Stomach smooth muscle (tissue), 2 donors: ENCODE measurements around the gene C1QTNF2.

Experiments used
- H3K27ac ChIP-seq: one replicate; pipeline ENCODE4 v1.7.0; 2013; ENCODE audit warnings: mild to moderate bottlenecking, low read length, inconsistent platforms
- H3K27me3 ChIP-seq, 2 donors: one replicate each; pipeline ENCODE4 v1.7.0; 2013; ENCODE audit warnings: low read length in 2 of 2; ENCODE audit not compliant: insufficient read depth in 2 of 2, control insufficient read depth in 1 of 2
- H3K36me3 ChIP-seq, 2 donors: one replicate each; pipeline ENCODE4 v1.7.0; 2013; ENCODE audit warnings: low read length in 2 of 2; ENCODE audit not compliant: control insufficient read depth in 2 of 2, insufficient read depth in 2 of 2
- H3K4me1 ChIP-seq: one replicate; pipeline ENCODE4 v1.7.0; 2013; ENCODE audit warnings: low read length; ENCODE audit not compliant: control insufficient read depth, insufficient read depth
- H3K4me3 ChIP-seq, 2 donors: one replicate each; pipeline ENCODE4 v1.7.0; 2013; ENCODE audit warnings: low read length in 2 of 2
- H3K9ac ChIP-seq, 2 donors: one replicate each; pipeline ENCODE4 v1.7.0; 2013; ENCODE audit warnings: low read length in 2 of 2, mild to moderate bottlenecking in 1 of 2
- H3K9me3 ChIP-seq, 2 donors: one replicate each; pipeline ENCODE4 v1.7.0; 2013; ENCODE audit warnings: low read length in 2 of 2; ENCODE audit not compliant: control insufficient read depth in 2 of 2
- donor health status: healthy.
- donor health status: Pancreatic carcinoma.

The C1QTNF2 gene

DNA sequence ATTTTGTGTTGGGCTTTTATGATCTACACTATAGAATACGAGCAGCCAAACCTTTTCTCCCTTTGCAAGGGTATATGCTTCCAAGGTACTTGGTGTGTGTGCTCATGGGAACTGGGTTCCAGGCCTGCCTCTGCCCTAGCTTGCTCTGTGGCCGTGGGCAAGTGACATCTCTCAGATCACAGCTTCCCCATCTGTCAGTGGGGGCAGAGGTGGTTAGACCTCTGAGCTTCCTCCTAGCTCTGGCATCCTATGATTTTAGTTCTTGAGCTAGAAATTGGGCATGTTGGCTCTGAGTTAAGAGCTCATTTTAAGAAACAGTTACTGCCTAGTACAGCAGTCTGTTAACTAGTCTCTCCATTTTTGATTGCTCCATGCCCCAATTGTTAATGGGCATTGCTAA, 45.5 kb downstream of the C1QTNF2 start:
- no peak overlapping the region for H3K27ac ChIP-seq
- H3K4me1 ChIP-seq, result no peaks in the 10 kb centered on the region
- H3K9me3 ChIP-seq, result no peaks in the 10 kb centered on the region
- H3K9ac ChIP-seq, result no peak overlapping the region
- H3K36me3 ChIP-seq, result no peaks in the 10 kb centered on the region
- H3K27me3 ChIP-seq, result peaks cover 0 to 3% of the 10 kb centered on the region in 2 donors
- no peak overlapping the region for H3K4me3 ChIP-seq

DNA sequence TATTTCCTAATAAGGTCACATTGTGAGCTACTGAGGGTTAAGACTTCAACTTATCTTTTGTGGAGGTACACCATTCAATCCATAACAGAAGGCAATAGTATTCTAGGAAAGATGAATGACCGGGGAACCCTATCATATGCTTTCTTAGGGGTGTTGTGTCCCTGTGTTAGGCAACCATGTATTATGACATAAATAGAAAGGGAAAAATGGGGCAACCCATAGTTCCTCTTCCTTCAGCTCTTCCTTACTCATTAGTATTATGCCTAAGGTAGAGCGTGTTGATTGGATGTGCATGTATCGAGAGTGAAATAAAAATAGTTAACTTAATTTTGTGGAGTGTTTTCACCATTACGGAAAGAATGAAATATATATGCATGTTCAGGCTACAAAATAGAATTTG, 52.0 kb downstream of the C1QTNF2 start:
- no peaks in the 10 kb centered on the region for H3K9me3 ChIP-seq
- no peaks in the 10 kb centered on the region for H3K36me3 ChIP-seq
- H3K4me3 ChIP-seq, result no peak overlapping the region
- H3K27me3 ChIP-seq, result peaks cover 0 to 3% of the 10 kb centered on the region in 2 donors
- H3K9ac ChIP-seq, result no peak overlapping the region
- no peak overlapping the region for H3K27ac ChIP-seq
- no peaks in the 10 kb centered on the region for H3K4me1 ChIP-seq

DNA sequence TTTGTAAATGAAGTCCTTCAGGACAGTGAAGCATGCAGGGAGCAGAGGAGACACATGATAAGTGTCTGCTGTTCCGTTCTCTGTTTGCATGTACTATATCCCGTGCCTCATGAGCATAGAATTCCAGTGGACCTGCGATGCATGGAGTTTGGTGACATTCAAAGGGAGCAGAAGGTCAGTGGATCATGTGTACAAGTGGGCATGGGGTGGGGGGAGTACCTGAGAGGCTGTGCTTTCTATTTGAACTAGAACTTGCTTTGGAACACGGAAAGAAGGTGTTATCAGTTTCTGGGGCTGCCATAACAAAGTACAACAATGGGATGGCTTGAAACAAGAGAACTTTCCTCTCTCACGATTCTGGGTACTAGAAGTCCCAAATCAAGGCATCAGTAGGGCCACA, 53.0 kb downstream of the C1QTNF2 start:
- Histone ChIP-seq H3K4me1 (peaks cover 5% of the 10 kb centered on the region), H3K27ac (no peak overlapping the region), H3K9ac (no peak overlapping the region), H3K4me3 (no peak overlapping the region), H3K27me3 (peaks cover 4 to 11% of the 10 kb centered on the region in 2 donors), H3K36me3 (no peaks in the 10 kb centered on the region), H3K9me3 (no peaks in the 10 kb centered on the region)

DNA sequence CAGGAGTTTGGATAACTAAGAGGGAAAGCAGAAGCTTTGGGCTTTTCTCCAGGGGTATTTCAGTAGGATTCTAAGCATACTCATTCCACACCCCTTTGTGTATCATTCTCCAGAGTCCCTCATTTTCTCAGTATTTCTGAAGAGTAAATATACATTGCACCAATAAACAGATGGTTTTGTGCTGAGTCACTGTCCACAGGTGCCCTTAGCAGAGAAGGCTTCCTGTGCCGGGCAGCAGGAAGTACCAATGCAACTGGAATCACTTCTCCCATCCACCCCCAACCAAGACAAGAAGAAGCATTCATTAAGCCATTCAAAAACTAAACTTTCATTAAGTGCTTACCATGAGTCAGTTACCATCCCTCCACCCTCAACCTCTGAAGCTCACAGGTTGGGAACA, 54.5 kb downstream of the C1QTNF2 start:
- peaks cover 14% of the 10 kb centered on the region for H3K4me1 ChIP-seq
- H3K36me3 ChIP-seq, result no peaks in the 10 kb centered on the region
- H3K9me3 ChIP-seq, result no peaks in the 10 kb centered on the region
- H3K27ac ChIP-seq, result no peak overlapping the region
- peaks cover 6 to 18% of the 10 kb centered on the region in 2 donors for H3K27me3 ChIP-seq
- no peak overlapping the region for H3K4me3 ChIP-seq
- no peak overlapping the region for H3K9ac ChIP-seq

DNA sequence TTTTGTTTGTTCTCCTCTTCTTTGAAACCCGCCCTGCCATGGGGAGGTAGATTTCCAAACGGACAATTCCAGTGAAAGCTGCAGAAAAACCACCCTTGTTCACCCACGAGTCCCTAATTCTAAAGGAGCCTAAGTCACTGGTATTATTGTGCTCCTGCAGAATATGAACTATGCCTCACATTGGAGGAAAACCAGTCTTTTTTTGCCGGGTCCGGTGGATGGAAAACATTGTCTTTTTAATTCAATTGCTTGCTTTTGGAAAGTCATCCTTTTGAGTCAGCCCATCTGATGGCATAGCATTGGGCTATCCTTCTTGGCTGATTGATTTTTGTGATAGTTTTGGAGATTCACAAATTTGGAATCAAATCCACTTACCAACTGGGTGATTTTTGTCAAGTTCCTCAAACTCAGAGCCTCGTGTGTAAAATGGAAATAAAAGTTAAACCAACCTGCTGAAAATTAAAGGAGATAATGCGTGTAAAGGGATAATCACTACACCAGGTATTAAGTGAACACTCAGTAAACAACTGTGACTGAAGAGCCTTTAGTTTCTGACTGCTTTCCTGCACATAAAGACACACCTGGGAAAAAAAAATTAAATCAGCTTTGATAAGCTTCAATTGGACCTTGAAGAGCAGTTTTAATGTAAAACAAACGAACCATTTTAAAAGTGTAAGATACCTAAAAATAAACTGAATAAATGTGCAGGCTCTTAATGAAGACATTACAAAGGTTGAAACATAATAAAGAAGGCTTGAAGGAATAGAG, 57.3 kb downstream of the C1QTNF2 start:
- Histone ChIP-seq H3K36me3 (no peaks in the 10 kb centered on the region), H3K27ac (no peak overlapping the region), H3K9ac (no peak overlapping the region), H3K4me3 (peak overlapping the region; percentile 54 to 75), H3K9me3 (no peaks in the 10 kb centered on the region), H3K27me3 (peaks cover 11 to 20% of the 10 kb centered on the region in 2 donors), H3K4me1 (peaks cover 14% of the 10 kb centered on the region)

DNA sequence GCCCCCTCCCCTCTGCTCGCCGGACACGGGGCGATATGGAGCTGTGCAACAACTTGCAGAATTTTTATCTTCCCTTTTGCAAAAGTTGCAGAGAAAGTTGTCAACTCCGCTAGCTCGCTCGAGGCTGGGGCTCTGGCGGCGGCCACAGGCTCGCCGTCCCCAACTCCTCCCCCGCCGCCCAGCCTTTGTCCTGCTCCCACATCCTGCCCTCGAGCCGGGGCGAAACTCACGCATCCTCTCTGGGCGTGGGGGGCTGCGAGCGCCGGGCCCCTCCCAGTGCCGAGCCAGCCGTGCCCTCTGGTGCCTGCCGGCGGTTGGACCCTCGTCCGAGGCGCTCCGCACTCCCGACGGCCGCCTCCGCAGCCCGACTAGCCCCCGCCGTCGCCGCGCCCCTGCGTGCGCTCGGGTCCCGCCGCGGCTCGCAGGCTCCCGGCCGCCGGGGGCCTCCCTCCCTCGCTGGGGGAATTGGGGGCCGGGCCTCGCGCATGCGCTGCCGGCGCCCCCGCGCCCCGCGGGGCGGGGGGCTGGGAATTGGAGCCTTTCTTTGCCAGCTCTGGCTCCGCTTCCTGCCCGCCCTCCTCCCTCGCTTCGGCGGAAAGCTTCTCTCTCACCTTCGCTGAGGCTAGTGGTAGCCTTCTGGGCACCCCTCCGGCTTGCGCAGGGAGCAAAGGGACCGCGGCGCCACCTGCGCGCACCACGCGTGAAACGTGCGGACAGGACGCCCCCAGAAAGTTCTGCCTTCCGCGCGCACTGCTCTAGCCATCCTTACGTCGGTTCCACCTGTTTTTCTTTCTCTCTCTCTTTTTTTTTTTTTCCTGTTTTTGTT, 58.1 kb downstream of the C1QTNF2 start, which contains the start of gene CCNJL:
Gene CCNJL (minus strand): TSS at position 431 of the 826 bp plus-strand sequence. CDS start 641 bp downstream, outside the sequence.
- no peak within 1 kb of the TSS for H3K9ac ChIP-seq

DNA sequence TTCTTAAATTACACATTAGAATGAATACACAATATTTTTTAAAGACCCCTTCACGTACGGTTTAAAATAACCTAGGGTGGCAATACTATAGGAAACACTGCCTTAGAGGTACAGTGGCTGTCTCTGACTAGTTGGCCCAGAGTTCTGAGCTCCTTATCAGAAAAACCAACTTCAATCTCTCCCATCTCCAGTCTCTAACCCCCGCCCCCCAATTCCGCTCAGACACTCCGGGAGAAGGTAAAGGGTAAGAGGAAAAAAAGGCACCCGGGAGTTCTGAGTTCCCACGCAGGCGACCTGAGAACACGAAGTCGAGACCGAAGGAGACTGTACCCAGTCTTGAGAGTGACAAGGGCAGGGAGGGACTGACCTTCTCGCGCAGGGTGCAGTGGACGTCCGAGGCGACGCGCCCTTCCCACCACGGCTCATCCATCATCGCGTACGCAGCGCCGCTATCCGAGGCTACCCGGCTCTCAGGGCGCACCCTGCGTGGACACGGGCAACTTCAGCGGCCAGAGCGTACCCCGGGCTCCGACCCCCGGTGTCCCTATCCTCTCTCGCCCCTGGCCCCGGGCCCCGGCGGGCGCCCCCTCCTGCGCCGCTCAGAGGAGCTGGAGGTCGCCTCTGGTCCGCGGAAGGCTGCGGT, 58.8 kb downstream of the C1QTNF2 start:
- Histone ChIP-seq H3K9me3 (no peaks in the 10 kb centered on the region), H3K9ac (no peak overlapping the region), H3K4me1 (peaks cover 14% of the 10 kb centered on the region), H3K36me3 (no peaks in the 10 kb centered on the region), H3K4me3 (peak overlapping the region; percentile 42 to 75), H3K27me3 (peaks cover 13 to 20% of the 10 kb centered on the region in 2 donors), H3K27ac (no peak overlapping the region)

More for the DNA sequence above, 58.1 kb downstream of the C1QTNF2 start, which contains the start of gene CCNJL:
- peaks cover 14% of the 10 kb centered on the region for H3K4me1 ChIP-seq
- H3K9me3 ChIP-seq, result no peaks in the 10 kb centered on the region
- no peaks in the 10 kb centered on the region for H3K36me3 ChIP-seq
- H3K27ac ChIP-seq, result no peak within 1 kb of the TSS
- H3K27me3 ChIP-seq, result peaks cover 11 to 20% of the 10 kb centered on the region in 2 donors
- peak within 1 kb of the TSS; percentile 54 to 75 for H3K4me3 ChIP-seq

DNA sequence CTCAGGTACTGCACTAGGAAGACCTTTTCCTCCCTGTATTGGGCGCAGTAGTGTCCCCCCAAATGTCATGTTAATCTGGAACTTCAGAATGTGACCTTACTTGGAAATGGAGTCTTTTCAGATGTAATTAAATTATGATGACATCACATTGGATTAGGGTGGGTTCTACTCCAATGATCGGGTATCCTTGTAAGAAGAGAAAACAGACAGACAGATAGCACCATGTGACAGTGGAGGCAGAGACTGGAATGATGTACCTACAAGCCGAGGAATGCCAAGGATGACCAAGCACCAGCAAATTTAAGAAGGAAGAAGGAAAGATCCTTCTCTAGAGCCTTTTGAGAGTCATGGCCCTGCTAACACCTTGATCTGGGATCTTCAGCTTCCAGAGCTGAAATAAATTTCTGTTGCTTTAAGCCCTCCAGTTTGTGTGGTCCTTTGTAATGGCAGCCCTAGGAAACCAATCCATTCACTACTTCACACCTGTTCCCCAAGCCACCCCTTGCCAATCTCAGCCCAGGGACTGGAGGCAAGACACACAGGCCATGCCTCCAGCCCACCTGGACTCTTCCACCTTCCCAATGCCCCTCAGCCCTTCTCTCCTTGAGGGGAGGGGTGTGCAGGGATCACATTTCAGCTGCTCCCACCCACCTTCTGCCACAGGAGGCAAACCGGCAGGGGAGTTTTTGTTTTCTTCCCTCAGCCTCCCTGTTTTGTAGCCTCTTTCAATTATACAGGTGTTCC, 59.7 kb downstream of the C1QTNF2 start:
- peaks cover 13 to 20% of the 10 kb centered on the region in 2 donors for H3K27me3 ChIP-seq
- no peak overlapping the region for H3K4me3 ChIP-seq
- peaks cover 14% of the 10 kb centered on the region for H3K4me1 ChIP-seq
- no peaks in the 10 kb centered on the region for H3K9me3 ChIP-seq
- no peak overlapping the region for H3K9ac ChIP-seq
- no peak overlapping the region for H3K27ac ChIP-seq
- H3K36me3 ChIP-seq, result no peaks in the 10 kb centered on the region

DNA sequence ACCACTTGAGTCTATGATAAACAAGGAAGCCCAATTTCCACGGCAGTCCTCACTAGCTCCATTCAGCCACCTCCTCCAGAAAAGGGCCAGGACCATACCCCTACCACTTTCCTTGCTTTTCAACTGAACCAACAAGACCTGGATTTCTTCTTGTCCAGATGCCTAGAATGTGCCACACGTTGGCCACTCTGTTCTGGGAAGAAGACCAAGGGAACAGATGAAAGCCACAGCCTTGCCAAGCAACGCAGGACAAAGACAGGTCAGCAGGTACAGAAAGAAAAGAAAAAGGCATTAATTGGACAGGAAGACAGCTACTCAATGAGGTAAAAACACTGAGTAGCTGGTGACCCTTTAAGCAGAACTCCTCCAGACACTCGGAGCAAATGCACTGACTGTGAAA, 60.3 kb downstream of the C1QTNF2 start:
- H3K27me3 ChIP-seq, result peaks cover 13 to 20% of the 10 kb centered on the region in 2 donors
- no peak overlapping the region for H3K27ac ChIP-seq
- no peak overlapping the region for H3K4me3 ChIP-seq
- peaks cover 14% of the 10 kb centered on the region for H3K4me1 ChIP-seq
- H3K9me3 ChIP-seq, result no peaks in the 10 kb centered on the region
- no peak overlapping the region for H3K9ac ChIP-seq
- no peaks in the 10 kb centered on the region for H3K36me3 ChIP-seq

DNA sequence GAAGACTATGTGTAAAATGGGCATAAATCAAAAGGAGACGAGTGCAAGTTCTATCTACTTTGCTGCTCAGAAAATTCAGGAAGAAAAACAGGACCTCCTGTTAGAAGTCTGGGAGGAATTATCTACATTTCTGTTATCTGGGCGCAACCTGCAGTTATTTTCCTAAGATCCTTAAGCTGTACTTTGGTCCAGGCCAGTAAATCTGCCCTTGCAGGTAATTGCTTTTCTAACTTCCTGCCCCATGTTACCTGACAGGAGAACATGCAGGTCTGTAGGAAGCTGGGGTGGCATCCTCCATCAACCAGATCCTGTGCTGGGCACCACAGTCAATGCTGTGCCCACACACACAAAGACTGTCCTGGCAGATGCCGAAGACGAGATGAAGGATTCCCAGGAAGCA, 63.7 kb downstream of the C1QTNF2 start:
- no peak overlapping the region for H3K27ac ChIP-seq
- H3K4me3 ChIP-seq, result no peak overlapping the region
- H3K4me1 ChIP-seq, result peaks cover 2% of the 10 kb centered on the region
- no peak overlapping the region for H3K9ac ChIP-seq
- no peaks in the 10 kb centered on the region for H3K9me3 ChIP-seq
- no peaks in the 10 kb centered on the region for H3K36me3 ChIP-seq
- peaks cover 5 to 8% of the 10 kb centered on the region in 2 donors for H3K27me3 ChIP-seq
